Keratinocyte (primary cell): ENCODE results near the gene ARHGAP1. TPM values are rescaled to one million over a fixed set of nuclear protein-coding genes. Genes with fewer than 3 reads are reported as not detected.

Experiments used
- DNase-seq: peaks from one replicate; pipeline ENCODE4 v3.0.0-alpha.2; 2011; ENCODE audit warnings: low read depth, missing footprints, low spot score
- FAIRE-seq: peaks from 2 replicates; lab custom pipeline; 2011; peaks lifted over from hg19 to GRCh38; lab: Jason Lieb, UNC
- H2AFZ ChIP-seq: 2 replicates; pipeline ENCODE4 v1.6.0; 2012; ENCODE audit warnings: low read length, control low read depth, inconsistent platforms; ENCODE audit not compliant: control insufficient read depth
- H3K27ac ChIP-seq: 2 replicates; pipeline ENCODE4 v1.5.1; 2011; ENCODE audit warnings: low read length; ENCODE audit not compliant: control insufficient read depth, insufficient read depth
- H3K27me3 ChIP-seq: 3 replicates; pipeline ENCODE4 v1.6.0; 2011; ENCODE audit warnings: low read length; ENCODE audit not compliant: control insufficient read depth, insufficient read depth; ENCODE audit errors: extremely low read depth
- H3K36me3 ChIP-seq, 2 experiments: 2 replicates in 1 of 2; 3 replicates in 1 of 2; pipeline ENCODE4 v1.5.1; 2011; ENCODE audit warnings: low read length in 2 of 2, mild to moderate bottlenecking in 1 of 2; ENCODE audit not compliant: control insufficient read depth in 2 of 2, insufficient read depth in 2 of 2; ENCODE audit errors: extremely low read depth in 1 of 2
- H3K4me1 ChIP-seq: 3 replicates; pipeline ENCODE4 v1.5.1; 2011; ENCODE audit warnings: low read length; ENCODE audit not compliant: control insufficient read depth, insufficient read depth; ENCODE audit errors: extremely low read depth
- H3K4me2 ChIP-seq: 3 replicates; pipeline ENCODE4 v1.6.0; 2011; ENCODE audit warnings: low read depth, low read length; ENCODE audit not compliant: control insufficient read depth, insufficient read depth; ENCODE audit errors: extremely low read depth
- H3K4me3 ChIP-seq, 3 experiments: fragments of 200-600 bp in 1 of 3; sonication (generic) in 1 of 3; 2 replicates in 2 of 3; 3 replicates in 1 of 3; pipeline ENCODE4 v1.5.1; 2011 to 2016; ENCODE audit warnings: low read length in 3 of 3, mild to moderate bottlenecking in 3 of 3, control low read depth in 2 of 3, inconsistent platforms in 1 of 3, low read depth in 1 of 3, mixed read lengths in 1 of 3, mixed run types in 1 of 3, moderate library complexity in 1 of 3; ENCODE audit not compliant: control insufficient read depth in 2 of 3, insufficient read depth in 2 of 3; ENCODE audit errors: extremely low read depth in 1 of 3
- H3K79me2 ChIP-seq: 2 replicates; pipeline ENCODE4 v1.6.0; 2012; ENCODE audit warnings: low read length; ENCODE audit not compliant: control insufficient read depth, insufficient read depth
- H3K9ac ChIP-seq: 3 replicates; pipeline ENCODE4 v1.6.0; 2011; ENCODE audit warnings: low read length; ENCODE audit not compliant: control insufficient read depth, insufficient read depth; ENCODE audit errors: extremely low read depth
- H3K9me1 ChIP-seq: 3 replicates; pipeline ENCODE4 v1.6.0; 2011; ENCODE audit warnings: low read length; ENCODE audit not compliant: control insufficient read depth, insufficient read depth; ENCODE audit errors: extremely low read depth
- H3K9me3 ChIP-seq: 2 replicates; pipeline ENCODE4 v1.5.1; 2012; ENCODE audit warnings: low read depth, low read length; ENCODE audit not compliant: control insufficient read depth
- H4K20me1 ChIP-seq: 3 replicates; pipeline ENCODE4 v1.6.0; 2011; ENCODE audit warnings: low read length; ENCODE audit not compliant: control insufficient read depth, insufficient read depth; ENCODE audit errors: extremely low read depth
- CTCF ChIP-seq, 3 experiments: IDR thresholded peaks in 1 of 3; conservative IDR thresholded peaks in 1 of 3; optimal IDR thresholded peaks in 1 of 3; 2 replicates in 2 of 3; 3 replicates in 1 of 3; pipeline versions ENCODE3 to v1.5.1; 2011; ENCODE audit warnings: low read length in 3 of 3, mild to moderate bottlenecking in 3 of 3, moderate library complexity in 2 of 3, control low read depth in 1 of 3, inconsistent platforms in 1 of 3; ENCODE audit not compliant: insufficient read depth in 2 of 3; ENCODE audit errors: extremely low read depth in 1 of 3
- EZH2 ChIP-seq: IDR thresholded peaks from one replicate; pipeline ENCODE4 v1.6.1; 2012; ENCODE audit warnings: inconsistent platforms, mild to moderate bottlenecking, low read length, moderate library complexity
- dilution Hi-C: fragments of 300-500 bp; cut with MboI; formaldehyde crosslinking; loops from one replicate; pipeline ENCODE4 v1.7.0; 2020; ENCODE audit warnings: low sequenced_read_pairs; ENCODE audit not compliant: extremely low pct_ligation_motif_present
- polyA plus RNA-seq, 5 experiments: library from polyadenylated mRNA; depleted of rRNA in 3 of 5; stranded (reverse) in 3 of 5; stranded (forward) in 1 of 5; unstranded in 1 of 5; fragments of >200 nt; gene quantifications; 1 replicate in 1 of 5; 2 replicates in 3 of 5; 3 replicates in 1 of 5; pipeline versions ENCODE4 v1.2.1 to v1.2.3, GENCODE V29; 2011 to 2012; ENCODE audit warnings: missing spikeins in 2 of 5, low read depth in 1 of 5, low replicate concordance in 1 of 5

Gene ARHGAP1
- polyA plus RNA-seq, 1 donor (not counting 4 experiments of a cell fraction or from before 2014, with no cell fraction given): 19.5 TPM

GRCh38 chr11:46698597-46698996, 1.8 kb downstream of the ARHGAP1 start:
- Histone ChIP-seq H3K4me1 (peaks cover 13% of the 10 kb centered on the region), H3K27me3 (no peaks in the 10 kb centered on the region), H3K36me3 (peaks cover 30 to 35% of the 10 kb centered on the region in 2 experiments)

GRCh38 chr11:46697723-46698122, 2.7 kb downstream of the ARHGAP1 start:
- dilution Hi-C loops: no loop called here
- H2AFZ ChIP-seq: no peak overlapping the region
- peaks cover 23 to 30% of the 10 kb centered on the region in 2 experiments for H3K36me3 ChIP-seq
- no peaks in the 10 kb centered on the region for H3K9me3 ChIP-seq
- H3K27me3 ChIP-seq: no peaks in the 10 kb centered on the region
- no peak overlapping the region for H3K4me2 ChIP-seq
- H3K27ac ChIP-seq: no peak overlapping the region
- no peak for DNase-seq
- peaks cover 49% of the 10 kb centered on the region for H3K79me2 ChIP-seq
- FAIRE-seq: no peak
- no peak for TF ChIP-seq EZH2
- TF ChIP-seq CTCF (optimal IDR thresholded peaks at IDR 0.05 in 1 of 3, IDR thresholded peaks at IDR 0.05 in 1 of 3, conservative IDR thresholded peaks at IDR 0.05 in 1 of 3; ENCODE audit: extremely low read depth in 1 of 3, insufficient read depth in 2 of 3, low read length in 3 of 3): no peak
- H3K4me3 ChIP-seq: no peak overlapping the region
- H3K9ac ChIP-seq: no peak overlapping the region
- no peaks in the 10 kb centered on the region for H4K20me1 ChIP-seq
- peaks cover 13% of the 10 kb centered on the region for H3K4me1 ChIP-seq
- H3K9me1 ChIP-seq: no peaks in the 10 kb centered on the region

More at GRCh38 chr11:46698597-46698996, 1.8 kb downstream of the ARHGAP1 start:
- TF ChIP-seq EZH2: no peak
- no peak for TF ChIP-seq CTCF (optimal IDR thresholded peaks at IDR 0.05 in 1 of 3, IDR thresholded peaks at IDR 0.05 in 1 of 3, conservative IDR thresholded peaks at IDR 0.05 in 1 of 3; ENCODE audit: extremely low read depth in 1 of 3, insufficient read depth in 2 of 3, low read length in 3 of 3)
- Histone ChIP-seq H3K9me3 (no peaks in the 10 kb centered on the region), H3K27ac (no peak overlapping the region), H3K4me2 (peak overlapping the region; percentile 20), H3K79me2 (peaks cover 54% of the 10 kb centered on the region), H2AFZ (no peak overlapping the region), H3K9ac (no peak overlapping the region), H3K4me3 (no peak overlapping the region), H3K9me1 (no peaks in the 10 kb centered on the region), H4K20me1 (no peaks in the 10 kb centered on the region)
- DNase-seq: no peak
- dilution Hi-C loops: no loop called here
- FAIRE-seq: no peak
